Trophoblast cell (in vitro differentiated cells and primary cell): Measurements from ENCODE around the gene ESYT2.
A peak's percentile ranks its signal among the peaks of the same experiment; 100 is the strongest.

Experiments used
- DNase-seq, 2 donors: peaks; one replicate each; pipeline ENCODE4 v3.0.0-alpha.2; 2016
- H2AFZ ChIP-seq: 2 replicates; pipeline ENCODE4 v1.6.1; 2013; ENCODE audit warnings: low read length, moderate library complexity, mild to moderate bottlenecking; ENCODE audit not compliant: insufficient read depth, poor library complexity
- H2AK5ac ChIP-seq: 2 replicates; pipeline ENCODE4 v1.6.1; 2013; ENCODE audit warnings: mild to moderate bottlenecking, low read length
- H2BK120ac ChIP-seq: 2 replicates; pipeline ENCODE4 v1.6.1; 2013; ENCODE audit warnings: low read length, mild to moderate bottlenecking, moderate library complexity; ENCODE audit not compliant: insufficient read depth, poor library complexity
- H2BK12ac ChIP-seq: 2 replicates; pipeline ENCODE4 v1.6.1; 2013; ENCODE audit warnings: mild to moderate bottlenecking, low read length, moderate library complexity
- H2BK5ac ChIP-seq: 2 replicates; pipeline ENCODE4 v1.6.1; 2013; ENCODE audit warnings: low read length, low read depth, moderate library complexity, mild to moderate bottlenecking; ENCODE audit not compliant: poor library complexity
- H3K14ac ChIP-seq: 2 replicates; pipeline ENCODE4 v1.6.1; 2013; ENCODE audit warnings: mild to moderate bottlenecking, low read length
- H3K18ac ChIP-seq: 2 replicates; pipeline ENCODE4 v1.6.1; 2013; ENCODE audit warnings: mild to moderate bottlenecking, low read length
- H3K23ac ChIP-seq: 2 replicates; pipeline ENCODE4 v1.6.1; 2013; ENCODE audit warnings: low read length
- H3K27ac ChIP-seq: 2 replicates; pipeline ENCODE4 v1.5.1; 2013; ENCODE audit warnings: low read depth, mild to moderate bottlenecking, inconsistent platforms, low read length, moderate library complexity
- H3K27me3 ChIP-seq: 2 replicates; pipeline ENCODE4 v1.6.1; 2013; ENCODE audit warnings: inconsistent platforms, mild to moderate bottlenecking, low read length, moderate library complexity; ENCODE audit not compliant: insufficient read depth
- H3K36me3 ChIP-seq, 2 experiments: 1 replicate in 1 of 2; 2 replicates in 1 of 2; pipeline ENCODE4 v1.6.1; 2013; ENCODE audit warnings: low read length in 2 of 2, mild to moderate bottlenecking in 2 of 2, moderate library complexity in 1 of 2; ENCODE audit not compliant: insufficient read depth in 2 of 2, control insufficient read depth in 1 of 2
- H3K4ac ChIP-seq: 2 replicates; pipeline ENCODE4 v1.6.1; 2013; ENCODE audit warnings: low read depth, mild to moderate bottlenecking, low read length, moderate library complexity
- H3K4me1 ChIP-seq, 2 experiments: 1 replicate in 1 of 2; 2 replicates in 1 of 2; pipeline ENCODE4 v1.6.1; 2013; ENCODE audit warnings: low read length in 2 of 2, mild to moderate bottlenecking in 2 of 2, moderate library complexity in 1 of 2; ENCODE audit not compliant: insufficient read depth in 2 of 2, control insufficient read depth in 1 of 2
- H3K4me2 ChIP-seq: 2 replicates; pipeline ENCODE4 v1.6.1; 2013; ENCODE audit warnings: inconsistent platforms, mild to moderate bottlenecking, low read length, moderate library complexity
- H3K4me3 ChIP-seq: 2 replicates; pipeline ENCODE4 v1.5.1; 2013; ENCODE audit warnings: mild to moderate bottlenecking, low read depth, low read length, inconsistent platforms
- H3K79me1 ChIP-seq: one replicate; pipeline ENCODE4 v1.6.1; 2013; ENCODE audit warnings: low read length
- H3K79me2 ChIP-seq: 2 replicates; pipeline ENCODE4 v1.6.1; 2013; ENCODE audit warnings: low read length, mild to moderate bottlenecking; ENCODE audit not compliant: control insufficient read depth, insufficient read depth, poor library complexity
- H3K9ac ChIP-seq: 2 replicates; pipeline ENCODE4 v1.6.1; 2013; ENCODE audit warnings: mild to moderate bottlenecking, low read length
- H3K9me3 ChIP-seq: 2 replicates; pipeline ENCODE4 v1.6.1; 2013; ENCODE audit warnings: low read depth, mild to moderate bottlenecking, control low read depth, inconsistent platforms, low read length; ENCODE audit not compliant: insufficient read depth
- H4K12ac ChIP-seq: 2 replicates; pipeline ENCODE4 v1.6.1; 2013; ENCODE audit warnings: low read depth, mild to moderate bottlenecking, low read length, moderate library complexity
- H4K8ac ChIP-seq: 2 replicates; pipeline ENCODE4 v1.6.1; 2013; ENCODE audit warnings: low read depth, mild to moderate bottlenecking, low read length, moderate library complexity
- H4K91ac ChIP-seq: one replicate; pipeline ENCODE4 v1.6.1; 2013; ENCODE audit warnings: low read depth, mild to moderate bottlenecking, low read length, moderate library complexity
- WGBS: extraction: QIAGEN DNeasy Blood & Tissue Kit; methylation state at CpG from one replicate; pipeline ENCODE4 v1.1.7; 2013; ENCODE audit warnings: missing lambda C conversion rate; ENCODE audit not compliant: insufficient read length, insufficient coverage; ENCODE audit errors: extremely low coverage; 5-methylcytosine and 5-hydroxymethylcytosine counted together

ESYT2 gene

GRCh38 chr7:158781974-158782664 is 47.2 kb downstream of the ESYT2 start:
- 99% methylated on average over 14 of the region's 17 CpGs for WGBS
- no peak overlapping the region for H4K8ac ChIP-seq
- no peak overlapping the region for H3K4ac ChIP-seq

GRCh38 chr7:158781217-158781973 is 47.9 kb downstream of the ESYT2 start:
- Histone ChIP-seq H3K9me3 (no peaks in the 10 kb centered on the region), H2BK120ac (no peak overlapping the region)

More at GRCh38 chr7:158781974-158782664, 47.2 kb downstream of the ESYT2 start:
- H3K79me1 ChIP-seq: no peaks in the 10 kb centered on the region
- H3K4me2 ChIP-seq: no peak overlapping the region
- H3K9me3 ChIP-seq: no peaks in the 10 kb centered on the region
- no peak overlapping the region for H2BK120ac ChIP-seq
- peaks cover 5 to 6% of the 10 kb centered on the region in 2 experiments for H3K4me1 ChIP-seq
- H4K91ac ChIP-seq: no peak overlapping the region
- H4K12ac ChIP-seq: no peak overlapping the region
- H2BK5ac ChIP-seq: no peak overlapping the region
- no peak for DNase-seq
- H3K27me3 ChIP-seq: no peaks in the 10 kb centered on the region
- H3K9ac ChIP-seq: no peak overlapping the region
- no peaks in the 10 kb centered on the region for H3K79me2 ChIP-seq
- H2AFZ ChIP-seq: no peak overlapping the region
- no peak overlapping the region for H2AK5ac ChIP-seq
- no peak overlapping the region for H3K23ac ChIP-seq
- H3K36me3 ChIP-seq: peaks cover 8 to 38% of the 10 kb centered on the region in 2 experiments
- no peak overlapping the region for H3K4me3 ChIP-seq
- H3K14ac ChIP-seq: no peak overlapping the region
- H3K18ac ChIP-seq: no peak overlapping the region
- H2BK12ac ChIP-seq: no peak overlapping the region
- no peak overlapping the region for H3K27ac ChIP-seq

GRCh38 chr7:158779061-158780000 is 50.0 kb downstream of the ESYT2 start:
- no peak for DNase-seq
- no peak overlapping the region for H3K4me2 ChIP-seq
- no peaks in the 10 kb centered on the region for H3K9me3 ChIP-seq
- peaks cover 5 to 6% of the 10 kb centered on the region in 2 experiments for H3K4me1 ChIP-seq
- no peak overlapping the region for H3K14ac ChIP-seq
- no peak overlapping the region for H4K8ac ChIP-seq
- H2AK5ac ChIP-seq: no peak overlapping the region
- H3K36me3 ChIP-seq: peaks cover 9 to 44% of the 10 kb centered on the region in 2 experiments
- peak overlapping the region; percentile 55 for H3K18ac ChIP-seq
- H3K9ac ChIP-seq: no peak overlapping the region
- H2BK12ac ChIP-seq: no peak overlapping the region
- no CpG with 5 or more reads among the region's 6 CpGs for WGBS
- H4K12ac ChIP-seq: no peak overlapping the region
- H3K4ac ChIP-seq: no peak overlapping the region
- H3K23ac ChIP-seq: peak overlapping the region; percentile 64
- no peaks in the 10 kb centered on the region for H3K79me1 ChIP-seq
- H3K79me2 ChIP-seq: no peaks in the 10 kb centered on the region
- H3K27ac ChIP-seq: no peak overlapping the region
- no peak overlapping the region for H2BK5ac ChIP-seq
- H2AFZ ChIP-seq: no peak overlapping the region
- no peak overlapping the region for H4K91ac ChIP-seq
- H3K27me3 ChIP-seq: no peaks in the 10 kb centered on the region
- H3K4me3 ChIP-seq: no peak overlapping the region
- H2BK120ac ChIP-seq: no peak overlapping the region

More at GRCh38 chr7:158781217-158781973, 47.9 kb downstream of the ESYT2 start:
- Histone ChIP-seq H3K9ac (no peak overlapping the region), H4K8ac (no peak overlapping the region), H2BK12ac (no peak overlapping the region), H2AK5ac (no peak overlapping the region), H3K79me1 (no peaks in the 10 kb centered on the region), H3K27me3 (no peaks in the 10 kb centered on the region), H4K91ac (no peak overlapping the region), H3K4ac (no peak overlapping the region), H2AFZ (no peak overlapping the region), H3K4me1 (peaks cover 5 to 6% of the 10 kb centered on the region in 2 experiments), H3K4me3 (no peak overlapping the region), H3K14ac (no peak overlapping the region), H3K27ac (no peak overlapping the region), H3K4me2 (no peak overlapping the region), H3K36me3 (peaks cover 8 to 37% of the 10 kb centered on the region in 2 experiments), H3K23ac (no peak overlapping the region), H3K79me2 (no peaks in the 10 kb centered on the region), H4K12ac (no peak overlapping the region), H3K18ac (no peak overlapping the region), H2BK5ac (no peak overlapping the region)
- 100% methylated on average over 20 of the region's 23 CpGs for WGBS
- DNase-seq: no peak

- no peak overlapping the region for H3K27ac ChIP-seq
- H3K36me3 ChIP-seq: peaks cover 2 to 42% of the 10 kb centered on the region in 2 experiments
- H3K4me1 ChIP-seq: peaks cover 0 to 2% of the 10 kb centered on the region in 2 experiments
- H3K79me1 ChIP-seq: no peaks in the 10 kb centered on the region
- no peak overlapping the region for H3K14ac ChIP-seq
- H4K91ac ChIP-seq: no peak overlapping the region
- H3K23ac ChIP-seq: no peak overlapping the region
- no peak overlapping the region for H4K12ac ChIP-seq
- no peak overlapping the region for H3K4me2 ChIP-seq
- H3K9me3 ChIP-seq: no peaks in the 10 kb centered on the region
- H2BK5ac ChIP-seq: no peak overlapping the region
- no peaks in the 10 kb centered on the region for H3K27me3 ChIP-seq
- no peak overlapping the region for H3K18ac ChIP-seq
- H2BK12ac ChIP-seq: no peak overlapping the region
- no peak overlapping the region for H3K4ac ChIP-seq
- H3K4me3 ChIP-seq: no peak overlapping the region
- no peak overlapping the region for H3K9ac ChIP-seq
- no peak overlapping the region for H2AK5ac ChIP-seq
- no peak overlapping the region for H2AFZ ChIP-seq
- DNase-seq: no peak
- H4K8ac ChIP-seq: no peak overlapping the region
- H2BK120ac ChIP-seq: no peak overlapping the region
- WGBS: no CpG with 5 or more reads among the region's 6 CpGs
- no peaks in the 10 kb centered on the region for H3K79me2 ChIP-seq
Observed at GRCh38 chr7:158778471-158778870, 50.8 kb downstream of the ESYT2 start.
